Heart left ventricle (tissue), 16 donors: ENCODE results near the gene GAB2. TPM values are rescaled to one million over a fixed set of nuclear protein-coding genes. Genes with fewer than 3 reads are reported as not detected.

Source experiments
- ATAC-seq, 4 donors: fragments of 200-7000 bp; cut with Tn5 transposase; one replicate each; pipeline ENCODE4 v1.9.1; 2020 to 2022; ENCODE audit warnings: moderate library complexity in 4 of 4, mild to moderate bottlenecking in 3 of 4, moderate number of reproducible peaks in 1 of 4
- DNase-seq, 5 donors: peaks; one replicate each; pipeline ENCODE4 v3.0.0-alpha.2; 2020
- H3K27ac ChIP-seq, 12 donors: fragments of 200-600 bp; sonication (generic) in 4 of 12; one replicate each; pipeline versions ENCODE4 v1.5.0 to v1.8.0; 2016 to 2022; ENCODE audit warnings: mild to moderate bottlenecking in 2 of 12
- H3K27me3 ChIP-seq, 9 donors: fragments of 200-600 bp; sonication (generic) in 2 of 9; one replicate each; pipeline versions ENCODE4 v1.5.1 to v1.8.0; 2016 to 2022; ENCODE audit warnings: mild to moderate bottlenecking in 3 of 9
- H3K36me3 ChIP-seq, 9 donors: fragments of 200-600 bp; sonication (generic) in 2 of 9; one replicate each; pipeline versions ENCODE4 v1.5.0 to v1.8.0; 2018 to 2022; ENCODE audit warnings: mild to moderate bottlenecking in 2 of 9
- H3K4me1 ChIP-seq, 12 donors: fragments of 200-600 bp; sonication (generic) in 4 of 12; one replicate each; pipeline versions ENCODE4 v1.5.0 to v1.8.0; 2016 to 2022; ENCODE audit warnings: mild to moderate bottlenecking in 3 of 12
- H3K4me3 ChIP-seq, 12 donors: fragments of 200-600 bp; sonication (generic) in 4 of 12; one replicate each; pipeline versions ENCODE4 v1.5.0 to v1.8.0; 2017 to 2022; ENCODE audit warnings: mild to moderate bottlenecking in 9 of 12, moderate library complexity in 4 of 12
- H3K9me3 ChIP-seq, 12 donors: fragments of 200-600 bp; sonication (generic) in 4 of 12; one replicate each; pipeline versions ENCODE4 v1.5.0 to v1.8.0; 2016 to 2022; ENCODE audit warnings: mild to moderate bottlenecking in 1 of 12
- POLR2A ChIP-seq, 2 donors: fragments of 450-650 bp; IDR thresholded peaks; one replicate each; pipeline ENCODE4 v1.6.1; 2017; ENCODE audit warnings: antibody characterized with exemption in 2 of 2, mild to moderate bottlenecking in 2 of 2, moderate library complexity in 2 of 2
- WGBS, 4 donors: extraction: QIAGEN DNeasy Blood & Tissue Kit in 2 of 4; methylation state at CpG; one replicate each; pipeline versions ENCODE4 v1.1.5 to v1.1.7; 2013 to 2018; 5-methylcytosine and 5-hydroxymethylcytosine counted together
- intact Hi-C, 10 donors: fragments of 100-400 bp; cut with DNase I; formaldehyde crosslinking; loops; one replicate each; pipeline versions ENCODE4 v1.11.1 to v1.14.2; 2022
- polyA plus RNA-seq, 2 donors: library from polyadenylated mRNA; stranded (reverse); fragments of 200-250 nt; gene quantifications; one replicate each; pipeline ENCODE4 v1.2.3, GENCODE V29; 2013
- total RNA-seq, 9 donors: library from RNA; depleted of rRNA in 2 of 9; stranded (reverse); fragments of >200 nt in 2 of 9; fragmentation: NEBNext Ultra II Directional in 3 of 9; extraction: Animal tissue kit (Norgen Biotek cat#: 25700) in 3 of 9; gene quantifications; one replicate each; pipeline versions ENCODE4 v1.1.0 to v1.2.4, GENCODE V29; 2016 to 2023
- TF ChIP-seq, protein P1 (sequence below), 12 donors: fragments of 200-600 bp; sonication (generic) in 4 of 12; IDR thresholded peaks; one replicate each; pipeline versions ENCODE4 v1.5.0 to v1.8.0; 2018 to 2022; ENCODE audit warnings: antibody characterized with exemption in 12 of 12, mild to moderate bottlenecking in 5 of 12
- donor health status: ischemic (EF 13 %, LVEDD 7.1; RV severe dilation, severe dysfunction).
- donor health status: healthy with polysubstance abuse.
- donor health status: DM: no; HTN: yes; CAD: no.
- donor health status: DM: no; HTN: no; CAD: no.
- donor health status: ischemic (EF 25% LVEDD 6.9; RV normal size, moderate dysfunction).
- donor health status: ischemic (EF 25% LVEDD 5.7; RV mildly dilated, moderate dysfunction).
- donor health status: healthy.
- donor health status: DM: yes; HTN: yes; CAD: no.
- donor health status: ischemic (EF 35%, LVEDD 5.7; RV mildly dilated, moderate dysfunction).
- donor health status: nonischemic (EF 11% LVEDD 7.7; RV severe dilation, severe dysfunction).
- donor health status: DM: yes; HTN: yes; CAD: no.
- donor health status: PGD.
- donor health status: ischemic (EF 29% LVEDD 5.4; RV normal size, mild dysfunction).
- donor health status: nonischemic (EF 23%, LVEDD 6.1; RV moderate dilation, normal function).

Gene GAB2
- total and polyA plus RNA-seq, 11 donors, result 6.1 to 53.0 (median 30.0) TPM

DNA sequence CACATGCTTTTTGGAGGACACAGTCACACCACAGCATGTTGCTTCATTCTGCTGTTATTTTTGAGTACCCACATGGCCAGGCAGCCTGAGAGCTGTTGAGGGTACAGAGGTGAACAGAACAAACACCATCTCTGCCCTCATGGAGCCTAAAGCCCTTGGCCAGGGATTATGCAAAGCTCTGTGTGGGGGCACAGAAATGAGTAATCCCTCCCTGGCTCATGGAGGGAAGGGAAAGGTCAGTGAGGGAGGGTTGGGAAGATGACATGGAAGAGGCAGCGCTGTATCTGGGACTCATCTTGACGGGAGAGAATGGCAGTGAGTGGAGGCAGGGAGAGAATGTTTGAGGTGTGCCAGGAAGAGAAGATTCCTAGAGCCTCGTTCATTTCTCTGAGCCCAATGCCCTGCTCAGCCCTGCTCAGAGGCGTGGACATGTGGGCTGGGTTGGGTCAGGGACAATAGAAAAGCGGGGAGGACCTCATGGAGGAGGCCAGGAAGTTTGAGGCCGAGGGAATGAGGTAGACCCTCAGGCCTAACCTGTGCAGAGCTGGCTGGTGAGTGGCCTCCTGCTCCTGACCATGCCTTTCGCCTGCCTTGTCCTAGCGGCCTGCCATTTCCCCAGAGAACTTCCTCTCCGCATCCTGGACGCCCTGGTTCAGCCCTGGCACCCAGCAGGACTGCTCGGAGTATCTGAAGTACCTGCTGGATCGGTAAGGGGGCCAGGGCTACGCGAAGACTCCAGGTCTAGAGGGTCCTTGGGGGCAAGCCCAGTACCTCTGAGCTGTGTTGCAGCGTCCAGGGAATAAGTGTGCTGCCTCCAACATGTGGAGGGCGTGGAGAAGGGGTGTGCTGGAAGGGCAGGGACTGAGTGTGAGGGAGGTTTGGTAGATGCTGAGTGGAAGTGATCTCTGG lies 209.1 kb downstream of the GAB2 start:
- no peak overlapping the region for H3K4me3 ChIP-seq
- no peaks in the 10 kb centered on the region for H3K27me3 ChIP-seq
- TF ChIP-seq, protein P1, sequence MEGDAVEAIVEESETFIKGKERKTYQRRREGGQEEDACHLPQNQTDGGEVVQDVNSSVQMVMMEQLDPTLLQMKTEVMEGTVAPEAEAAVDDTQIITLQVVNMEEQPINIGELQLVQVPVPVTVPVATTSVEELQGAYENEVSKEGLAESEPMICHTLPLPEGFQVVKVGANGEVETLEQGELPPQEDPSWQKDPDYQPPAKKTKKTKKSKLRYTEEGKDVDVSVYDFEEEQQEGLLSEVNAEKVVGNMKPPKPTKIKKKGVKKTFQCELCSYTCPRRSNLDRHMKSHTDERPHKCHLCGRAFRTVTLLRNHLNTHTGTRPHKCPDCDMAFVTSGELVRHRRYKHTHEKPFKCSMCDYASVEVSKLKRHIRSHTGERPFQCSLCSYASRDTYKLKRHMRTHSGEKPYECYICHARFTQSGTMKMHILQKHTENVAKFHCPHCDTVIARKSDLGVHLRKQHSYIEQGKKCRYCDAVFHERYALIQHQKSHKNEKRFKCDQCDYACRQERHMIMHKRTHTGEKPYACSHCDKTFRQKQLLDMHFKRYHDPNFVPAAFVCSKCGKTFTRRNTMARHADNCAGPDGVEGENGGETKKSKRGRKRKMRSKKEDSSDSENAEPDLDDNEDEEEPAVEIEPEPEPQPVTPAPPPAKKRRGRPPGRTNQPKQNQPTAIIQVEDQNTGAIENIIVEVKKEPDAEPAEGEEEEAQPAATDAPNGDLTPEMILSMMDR (IDR thresholded peaks at IDR 0.05), result no peak
- no peak for TF ChIP-seq POLR2A (IDR thresholded peaks at IDR 0.05)
- H3K4me1 ChIP-seq, result peaks cover 0 to 8% (median 2%) of the 10 kb centered on the region in 12 donors
- ATAC-seq (peak in 3 of 4 donors; percentile 5 to 43 (median 29)), DNase-seq (no peak)
- no peaks in the 10 kb centered on the region for H3K9me3 ChIP-seq
- no peak overlapping the region for H3K27ac ChIP-seq
- peaks cover 0 to 57% (median 30%) of the 10 kb centered on the region in 9 donors for H3K36me3 ChIP-seq
- 87 to 94% (median 91%) methylated on average over 14 to 16 of the region's 16 CpGs for WGBS, 4 donors
- intact Hi-C loops, result no loop called here

DNA sequence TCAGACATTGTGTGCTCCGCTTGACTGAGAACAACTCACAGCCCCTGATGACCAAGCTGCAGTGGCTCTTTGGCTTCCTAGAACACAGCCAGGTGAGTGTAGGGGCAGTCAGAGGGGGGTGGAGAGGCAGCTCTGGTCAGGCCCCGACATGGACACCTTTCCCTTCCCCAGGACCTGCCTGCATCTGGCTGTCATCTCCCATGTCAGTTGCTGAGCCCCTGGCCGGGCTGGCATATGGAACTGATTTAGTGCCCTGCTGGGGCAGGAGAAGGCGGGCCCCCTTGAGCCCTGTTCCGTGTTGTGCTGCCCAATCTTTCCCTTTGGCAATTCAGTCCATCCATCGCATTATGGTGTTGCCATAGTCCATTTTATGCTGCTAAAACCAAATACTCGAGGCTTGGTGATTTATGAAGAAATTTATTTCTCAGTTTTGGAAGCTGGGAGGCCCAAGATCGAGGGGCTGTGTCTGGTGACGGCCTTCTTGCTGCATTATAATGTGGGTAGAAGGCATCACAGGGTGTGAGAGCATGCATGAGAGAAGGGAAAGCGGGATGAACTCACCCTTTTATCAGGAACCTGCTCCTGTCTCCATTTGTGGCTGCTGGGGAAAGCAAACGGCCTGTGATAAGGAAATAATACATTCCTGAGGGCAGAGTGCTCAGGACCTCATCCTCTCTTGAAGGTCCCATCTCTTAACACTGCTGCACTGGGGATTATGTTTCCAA lies 209.9 kb downstream of the GAB2 start:
- 86 to 92% (median 90%) methylated on average over 10 to 11 of the region's 11 CpGs for WGBS, 4 donors
- Histone ChIP-seq H3K4me3 (no peak overlapping the region), H3K27me3 (no peaks in the 10 kb centered on the region), H3K36me3 (peaks cover 0 to 65% (median 31%) of the 10 kb centered on the region in 9 donors), H3K4me1 (peaks cover 0 to 7% (median 0%) of the 10 kb centered on the region in 12 donors), H3K9me3 (no peaks in the 10 kb centered on the region), H3K27ac (no peak overlapping the region)
- no peak for ATAC-seq
- intact Hi-C loops, result no loop called here
- DNase-seq, result no peak
- no peak for TF ChIP-seq POLR2A (IDR thresholded peaks at IDR 0.05)
- TF ChIP-seq, protein P1 (IDR thresholded peaks at IDR 0.05), result no peak

DNA sequence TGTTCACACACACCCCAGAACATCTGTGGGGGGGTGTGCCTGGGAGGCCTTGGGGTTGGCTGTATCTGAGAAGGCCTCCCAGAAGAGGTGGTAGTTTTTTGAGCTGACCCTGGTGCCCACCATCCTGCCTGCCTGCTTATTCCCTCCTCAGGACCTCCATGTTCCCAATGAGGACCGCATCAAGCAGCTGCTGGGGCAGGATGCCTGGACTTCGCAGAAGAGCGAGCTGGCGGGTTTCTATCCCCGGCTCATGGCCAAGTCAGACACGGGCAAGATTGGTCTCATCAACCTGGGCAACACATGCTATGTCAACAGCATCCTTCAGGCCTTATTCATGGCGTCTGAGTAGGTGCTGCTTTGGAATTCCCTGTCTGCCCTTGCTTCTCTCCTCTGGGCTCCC lies 211.9 kb downstream of the GAB2 start:
- Histone ChIP-seq H3K27me3 (no peaks in the 10 kb centered on the region), H3K4me1 (peaks cover 0 to 13% (median 0%) of the 10 kb centered on the region in 12 donors), H3K4me3 (no peak overlapping the region), H3K36me3 (peaks cover 0 to 78% (median 39%) of the 10 kb centered on the region in 9 donors), H3K27ac (no peak overlapping the region), H3K9me3 (no peaks in the 10 kb centered on the region)
- no peak for DNase-seq
- intact Hi-C loops, result no loop called here
- TF ChIP-seq, protein P1 (IDR thresholded peaks at IDR 0.05), result no peak
- TF ChIP-seq POLR2A (IDR thresholded peaks at IDR 0.05), result no peak
- WGBS, 4 donors, result 93 to 96% (median 93%) methylated on average over 5 to 7 of the region's 7 CpGs; no CpG with 5 or more reads in 1 of the 4 donors
- no peak for ATAC-seq

DNA sequence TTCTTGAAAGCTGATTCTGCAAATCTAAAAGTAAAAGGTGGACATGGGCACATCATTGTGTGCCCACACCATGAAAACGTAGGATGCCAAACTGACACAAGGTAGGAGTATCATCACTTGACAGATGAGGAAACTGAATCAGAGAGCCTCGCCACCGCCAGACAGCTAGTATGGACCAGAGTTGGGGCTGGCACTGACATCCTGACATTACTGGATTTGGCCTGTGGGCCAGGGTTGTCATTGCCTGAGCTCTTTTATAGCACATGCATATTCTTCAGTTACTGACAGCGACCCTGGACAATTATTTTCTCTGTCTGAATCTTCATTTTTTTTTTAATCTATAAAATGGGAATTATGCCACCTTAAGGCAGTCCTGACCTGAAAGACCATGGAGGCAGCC lies 212.4 kb downstream of the GAB2 start:
- no peak for TF ChIP-seq POLR2A (IDR thresholded peaks at IDR 0.05)
- TF ChIP-seq, protein P1 (IDR thresholded peaks at IDR 0.05), result no peak
- intact Hi-C loops, result no loop called here
- 95 to 99% (median 97%) methylated on average over 4 of the region's 4 CpGs for WGBS, 4 donors
- Histone ChIP-seq H3K4me1 (peaks cover 0 to 14% (median 0%) of the 10 kb centered on the region in 12 donors), H3K27me3 (no peaks in the 10 kb centered on the region), H3K36me3 (peaks cover 0 to 78% (median 39%) of the 10 kb centered on the region in 9 donors), H3K4me3 (no peak overlapping the region), H3K9me3 (no peaks in the 10 kb centered on the region), H3K27ac (no peak overlapping the region)
- DNase-seq, result no peak
- ATAC-seq, result no peak
